Pulmonary artery endothelial cell (primary cell): ENCODE data around the gene CCNG2. TPM values are rescaled to one million over a fixed set of nuclear protein-coding genes. Genes with fewer than 3 reads are reported as not detected.
"Not testable (repeated sequence)": the region's sequence is repeated elsewhere in the genome, so short reads cannot be mapped to it uniquely, and the experiment has no call there.

Source experiments
- DNase-seq: peaks from one replicate; pipeline ENCODE4 v3.0.0-alpha.2; 2011; ENCODE audit warnings: low read depth, low spot score
- total RNA-seq: library from RNA; depleted of rRNA; stranded (reverse); fragments of >200 nt; gene quantifications from 2 replicates; pipeline ENCODE4 v1.2.3, GENCODE V29; 2014

Gene CCNG2, protein sequence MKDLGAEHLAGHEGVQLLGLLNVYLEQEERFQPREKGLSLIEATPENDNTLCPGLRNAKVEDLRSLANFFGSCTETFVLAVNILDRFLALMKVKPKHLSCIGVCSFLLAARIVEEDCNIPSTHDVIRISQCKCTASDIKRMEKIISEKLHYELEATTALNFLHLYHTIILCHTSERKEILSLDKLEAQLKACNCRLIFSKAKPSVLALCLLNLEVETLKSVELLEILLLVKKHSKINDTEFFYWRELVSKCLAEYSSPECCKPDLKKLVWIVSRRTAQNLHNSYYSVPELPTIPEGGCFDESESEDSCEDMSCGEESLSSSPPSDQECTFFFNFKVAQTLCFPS
- 12.8 and 19.2 TPM in 2 replicates for total RNA-seq

DNA sequence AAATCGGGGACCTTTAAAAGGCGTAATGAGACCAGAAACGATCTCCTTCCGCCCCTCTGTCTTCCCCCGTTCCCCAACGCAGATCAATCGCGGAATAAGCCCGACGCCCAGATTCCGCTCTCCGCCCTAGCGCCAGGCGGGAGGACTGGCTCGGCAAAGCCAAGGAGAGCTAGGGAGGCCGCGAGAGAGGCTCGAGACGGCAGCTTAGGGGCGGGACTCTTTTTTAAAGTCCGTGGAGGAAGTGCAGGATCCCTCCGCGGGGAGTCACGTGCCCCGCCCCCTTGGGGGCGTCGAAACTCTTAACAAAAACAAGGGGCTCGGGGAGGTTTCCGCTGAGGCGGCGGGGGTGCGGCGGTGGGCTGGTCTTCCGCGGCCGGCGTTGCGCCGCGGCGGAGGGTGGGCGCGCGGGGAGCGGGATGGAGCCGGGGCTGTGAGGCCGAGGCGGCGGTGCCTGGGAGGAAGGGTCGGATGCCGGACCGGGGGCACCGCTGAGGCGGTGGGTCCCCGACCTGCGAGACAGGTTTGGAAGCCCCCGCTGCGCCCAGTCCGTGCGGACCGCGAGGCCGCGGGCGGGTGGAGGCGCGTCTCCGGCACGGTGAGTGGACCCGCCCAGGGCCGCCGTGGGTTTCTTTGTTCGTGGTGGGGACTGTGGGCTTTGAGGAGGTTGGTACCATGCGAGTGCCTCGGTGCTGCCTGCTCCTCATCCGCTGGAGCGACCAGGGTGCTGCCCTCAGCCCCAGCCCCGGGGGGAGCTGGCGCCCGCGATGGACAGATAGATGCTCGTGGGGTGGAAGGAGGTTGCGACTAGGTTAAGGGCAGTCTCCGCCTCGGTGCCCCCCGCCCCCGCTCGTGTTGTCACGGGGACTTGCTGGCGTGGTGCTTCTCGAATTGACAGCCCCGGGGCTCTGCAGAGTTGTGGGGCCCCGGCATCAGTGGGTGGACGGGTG lies at the start of gene CCNG2:
Gene CCNG2 (plus strand): TSS at position 296 of the 947 bp plus-strand sequence. CDS start 1,326 bp downstream, outside the sequence.
- DNase-seq = peak; percentile 77

DNA sequence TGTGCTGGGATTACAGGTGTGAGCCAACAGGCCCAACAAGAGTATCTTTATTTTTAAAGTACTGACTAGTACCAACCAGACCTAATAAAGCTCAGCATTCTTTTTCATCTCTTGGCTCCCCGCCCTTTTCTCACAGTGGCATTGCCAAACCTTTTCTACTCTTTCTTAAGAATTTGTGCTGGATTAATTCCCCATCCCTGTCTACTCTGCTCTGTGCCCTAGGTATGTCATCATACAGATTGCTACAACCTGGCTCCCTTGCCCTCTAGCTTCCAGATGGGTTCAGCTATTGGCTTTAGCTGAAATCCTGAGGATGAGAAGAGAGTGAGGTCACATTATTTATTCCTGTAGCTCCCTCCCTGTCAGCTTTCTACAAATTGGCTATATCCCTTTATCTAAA lies 46.3 kb upstream of the CCNG2 start:
- DNase-seq = no peak

DNA sequence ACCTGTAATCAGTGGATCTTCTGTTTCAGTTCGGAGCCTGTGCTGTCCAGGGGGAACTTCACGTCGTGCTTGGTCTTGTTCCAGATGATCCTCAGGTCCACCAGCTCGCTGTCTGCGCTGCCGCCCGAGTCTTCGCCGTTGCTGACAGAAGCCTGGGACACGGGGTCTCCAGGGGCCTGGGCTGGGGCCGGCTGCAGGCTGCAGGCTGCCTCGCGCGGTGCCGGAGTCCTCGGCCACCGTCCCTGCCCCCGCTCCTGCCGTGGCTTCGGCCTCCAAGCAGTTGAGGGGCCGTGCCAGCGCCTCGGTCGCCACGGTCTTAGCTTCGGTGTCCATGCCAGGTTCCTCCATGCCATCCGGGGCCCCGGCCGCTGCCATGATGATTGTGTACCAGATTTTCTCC lies 43.9 kb upstream of the CCNG2 start:
- no peak for DNase-seq

DNA sequence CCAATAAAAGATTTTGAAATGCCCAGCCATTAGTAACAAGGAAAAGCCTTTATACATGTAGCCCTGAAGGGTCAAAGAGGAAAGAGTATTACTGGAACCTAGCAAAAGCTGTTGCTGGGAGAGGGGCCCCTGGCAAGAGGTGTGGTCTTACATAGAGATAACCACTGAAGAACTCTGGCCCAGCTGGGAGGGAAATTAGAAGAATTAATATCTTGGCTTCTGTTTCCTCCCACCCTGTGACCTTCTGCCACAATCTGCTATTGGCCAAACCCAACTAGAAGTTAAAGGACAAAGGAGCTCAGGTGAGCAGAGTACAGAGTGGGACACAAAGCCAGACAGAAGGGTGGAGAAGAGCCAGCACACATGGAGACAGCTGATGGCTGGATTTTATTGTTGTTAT lies 39.3 kb upstream of the CCNG2 start:
- no peak for DNase-seq

DNA sequence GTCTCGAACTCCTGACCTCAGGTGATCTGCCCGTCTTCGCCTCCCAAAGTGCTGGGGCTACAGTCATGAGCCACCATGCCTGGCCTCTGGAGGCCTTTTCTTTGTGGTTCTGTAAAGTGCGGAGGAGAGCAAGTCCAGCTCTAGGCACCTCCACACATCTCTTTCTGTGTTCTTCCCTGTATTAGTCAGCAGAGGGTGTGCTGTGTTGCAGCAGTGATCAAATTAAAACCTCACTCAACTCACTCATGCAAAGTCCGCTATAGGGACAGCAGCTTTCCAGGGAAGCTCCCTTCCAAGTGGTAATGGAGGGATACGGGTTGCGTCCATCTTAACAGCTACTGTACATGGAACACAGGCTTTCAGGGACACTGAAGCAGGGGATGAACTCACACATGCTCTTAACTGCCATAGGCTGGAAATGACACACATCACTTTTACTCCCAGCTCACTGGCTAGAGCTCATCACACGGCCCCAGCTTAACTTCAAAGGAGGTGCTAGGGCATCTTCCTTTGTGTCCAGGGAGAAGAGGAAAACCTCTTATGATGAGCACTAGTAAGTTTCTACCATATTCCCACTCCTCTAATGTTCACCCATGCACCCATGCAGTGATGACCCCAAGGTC lies 36.0 kb upstream of the CCNG2 start:
- DNase-seq = no peak

DNA sequence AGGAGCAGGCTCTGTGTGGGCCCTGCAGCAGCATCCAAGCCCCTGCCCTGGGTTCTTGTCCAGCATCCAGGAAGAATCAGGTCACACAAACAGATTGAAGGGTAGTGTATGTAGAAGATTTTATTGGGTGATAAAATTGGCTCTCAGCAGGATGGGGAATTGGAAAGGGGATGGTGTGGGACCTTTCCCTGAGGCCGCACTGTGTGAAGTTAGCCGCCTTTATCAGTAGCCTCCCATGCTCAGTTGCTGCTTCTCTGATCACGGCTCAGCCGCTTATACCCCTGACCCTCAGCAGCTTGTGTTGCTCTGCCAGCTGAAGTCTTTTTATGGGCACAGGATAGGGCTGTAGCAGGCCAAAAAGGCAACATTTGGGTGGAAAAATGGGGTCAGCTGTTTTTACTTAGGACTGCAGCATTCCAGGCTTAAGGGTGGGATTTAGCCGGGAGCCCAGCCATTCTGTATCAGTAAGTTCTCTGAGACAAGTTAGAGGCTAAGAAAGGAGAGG lies 35.2 kb upstream of the CCNG2 start:
- DNase-seq = no peak

DNA sequence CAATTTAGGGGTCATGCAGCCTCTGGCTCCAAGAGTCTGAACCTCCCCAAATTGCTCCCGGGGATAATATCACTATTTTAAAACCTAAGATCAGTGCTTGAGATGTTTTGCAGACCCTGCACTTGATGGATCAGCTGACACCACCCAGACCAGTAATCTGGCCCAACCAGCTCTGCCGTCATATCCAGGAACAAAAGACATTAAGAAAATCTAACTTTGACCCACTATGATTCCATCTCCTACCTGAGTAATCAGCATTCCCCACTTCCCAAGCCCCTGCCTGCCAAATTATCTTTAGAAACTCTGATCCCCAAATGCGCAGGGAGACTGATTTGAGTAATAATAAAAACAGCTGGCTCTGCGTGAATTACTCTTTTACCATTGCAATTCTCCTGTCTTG lies 34.4 kb upstream of the CCNG2 start:
- no peak for DNase-seq

DNA sequence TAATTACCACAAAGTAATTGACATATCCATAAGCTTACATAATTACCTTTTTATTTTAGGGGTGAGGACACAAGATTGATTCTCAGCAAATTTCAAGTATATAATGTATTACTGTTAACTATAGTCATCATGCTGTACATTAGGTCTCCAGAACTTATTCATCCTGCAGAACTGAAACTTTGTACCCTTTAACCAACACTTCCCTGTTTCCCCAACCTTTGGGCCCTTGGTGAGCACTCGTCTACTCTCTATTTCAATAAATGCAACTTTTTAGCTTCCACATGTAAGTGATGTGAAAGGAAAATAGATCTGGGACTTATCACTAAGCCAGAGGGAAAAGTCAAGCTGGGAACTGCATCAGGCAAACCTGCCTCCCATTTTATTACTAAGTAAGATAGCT lies 33.6 kb upstream of the CCNG2 start:
- DNase-seq = no peak

DNA sequence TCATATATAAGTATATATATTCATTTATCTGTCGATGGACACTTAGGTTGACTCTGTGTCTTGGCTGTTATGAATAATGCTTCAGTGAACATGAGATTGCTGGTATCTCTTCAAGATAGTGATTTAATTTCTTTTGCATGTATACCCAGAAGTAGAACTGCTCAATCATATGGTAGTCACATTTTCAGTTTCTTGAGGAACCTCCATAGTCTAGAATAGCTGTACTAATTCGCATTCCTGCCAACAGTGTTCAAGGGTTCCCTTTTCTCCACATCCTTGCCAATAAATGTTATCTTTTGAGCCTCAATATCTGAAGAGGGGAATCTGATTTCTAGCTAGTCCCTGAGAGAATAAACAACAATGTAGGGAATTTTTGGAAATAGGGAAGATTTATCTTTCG lies 32.4 kb upstream of the CCNG2 start:
- no peak for DNase-seq

DNA sequence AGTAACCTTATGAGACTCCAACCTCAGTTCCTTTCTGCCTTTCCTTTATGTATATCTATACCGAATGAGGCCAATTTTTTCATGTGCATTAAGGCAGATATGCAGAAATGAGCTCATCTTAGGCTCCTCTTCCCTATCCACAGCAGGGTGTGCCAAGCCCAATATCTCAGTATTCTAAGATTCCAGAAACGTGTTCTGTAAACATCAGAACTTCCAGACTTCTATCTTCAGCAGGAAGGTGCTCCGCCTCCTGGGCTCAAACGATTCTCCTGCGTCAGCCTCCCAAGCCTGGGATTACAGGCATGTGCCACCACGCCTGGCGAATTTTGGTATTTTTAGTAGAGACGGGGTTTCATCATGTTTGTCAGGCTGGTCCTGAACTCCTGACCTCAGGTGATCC lies 31.0 kb upstream of the CCNG2 start:
- no peak for DNase-seq

DNA sequence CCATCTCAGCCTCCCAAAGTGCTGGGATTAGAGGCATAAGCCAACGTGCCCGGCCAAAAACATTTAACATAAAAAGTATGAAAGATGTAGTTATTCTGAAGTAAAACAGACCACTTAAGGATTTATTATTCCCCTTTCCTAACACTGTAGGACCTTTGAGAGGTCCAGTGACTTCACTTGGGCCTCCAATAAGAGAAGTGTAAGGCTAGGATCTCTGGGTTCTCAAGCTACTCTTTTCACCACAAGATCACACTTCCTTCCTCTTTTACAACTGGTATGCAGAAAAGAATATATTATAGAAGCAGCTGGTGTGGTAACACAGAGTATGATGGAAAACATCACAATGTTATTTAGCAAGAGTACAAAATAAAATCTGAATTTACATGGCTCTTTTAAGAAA lies 30.2 kb upstream of the CCNG2 start:
- no peak for DNase-seq

DNA sequence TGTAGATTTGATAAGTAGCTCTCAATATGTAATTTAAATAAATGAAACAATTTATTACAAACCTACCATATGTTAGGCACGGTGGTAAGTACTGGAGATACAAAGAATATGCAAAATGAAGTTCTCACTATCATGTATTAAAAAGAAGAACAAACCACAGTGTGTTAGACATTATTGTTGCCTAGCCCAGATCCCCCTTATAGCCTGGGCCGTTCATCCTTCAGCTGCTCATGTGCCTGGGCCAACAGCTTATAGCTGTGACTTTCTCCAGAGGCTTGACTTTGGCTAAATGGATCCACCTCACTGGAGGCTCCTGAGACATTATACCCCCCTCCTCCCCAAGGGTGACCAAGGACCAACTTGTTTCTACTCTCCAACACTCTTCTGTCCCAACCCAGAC lies 29.8 kb upstream of the CCNG2 start:
- DNase-seq = no peak

DNA sequence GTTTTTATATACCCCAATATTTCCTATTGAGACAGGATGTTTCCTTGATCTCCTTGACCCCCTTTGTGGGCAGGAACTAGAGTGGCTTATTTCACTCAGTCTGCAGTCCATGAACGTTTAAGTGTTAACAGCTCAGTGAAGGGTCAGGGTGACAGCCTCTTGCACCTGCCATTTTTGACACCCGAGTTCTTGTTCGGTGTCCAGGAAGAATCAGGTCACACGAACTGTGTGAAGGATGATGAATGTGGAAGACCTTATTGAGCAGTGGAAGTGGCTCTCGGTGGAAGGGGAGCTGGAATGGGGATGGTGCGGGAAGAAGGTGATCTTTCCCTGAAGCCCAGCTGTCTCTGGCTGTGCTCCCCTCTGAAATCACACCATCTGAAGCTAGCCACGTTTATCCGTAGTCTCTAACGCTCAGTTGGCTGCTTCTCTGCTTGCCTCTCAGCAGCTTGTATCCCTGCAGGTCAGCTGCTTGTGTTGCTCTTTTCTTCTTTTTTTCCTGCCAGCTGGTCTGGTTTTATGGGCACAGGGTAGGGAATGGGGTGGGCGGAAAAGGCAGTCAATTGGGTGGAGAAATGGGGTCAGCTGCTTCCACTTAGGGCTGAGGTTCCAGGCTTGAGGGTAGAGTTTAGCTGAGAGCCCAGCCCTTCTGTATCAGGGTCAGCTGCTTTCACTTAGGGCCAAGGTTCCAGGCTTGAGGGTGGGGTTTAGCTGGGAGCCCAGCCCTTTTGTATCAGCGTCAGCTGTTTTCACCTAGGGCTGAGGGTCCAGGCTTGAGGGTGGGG lies 29.0 kb upstream of the CCNG2 start:
- no peak for DNase-seq

DNA sequence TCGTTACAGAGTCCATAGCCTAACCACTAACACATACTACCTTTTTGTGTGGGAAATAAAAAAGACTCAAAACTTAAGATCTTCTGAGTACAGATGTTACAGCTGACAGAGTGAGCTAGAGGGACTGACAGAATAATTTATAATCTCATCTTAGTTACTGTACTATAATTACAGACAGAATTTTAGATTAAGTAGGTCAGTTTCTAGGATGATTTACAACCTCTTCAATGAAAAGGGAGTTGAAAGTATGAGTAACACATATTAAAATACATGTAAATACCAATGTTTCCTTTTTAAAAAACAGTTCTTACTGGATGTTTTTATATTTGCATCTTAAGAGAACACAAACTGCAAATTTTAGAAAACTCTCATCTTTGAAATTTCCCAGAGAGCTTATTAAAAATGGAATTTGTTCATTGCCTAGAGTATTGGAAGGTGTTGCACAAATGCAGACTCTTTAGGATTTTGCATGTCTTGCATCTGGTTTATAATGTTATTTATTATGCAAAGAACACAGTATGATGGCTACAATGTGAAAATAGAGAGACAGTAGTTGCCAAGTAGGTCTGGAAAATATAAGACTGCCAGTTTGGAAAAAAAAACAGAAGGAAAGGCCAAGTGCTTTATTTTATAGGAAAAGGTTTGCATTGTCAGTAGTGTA lies 24.2 kb upstream of the CCNG2 start:
- DNase-seq = no peak

DNA sequence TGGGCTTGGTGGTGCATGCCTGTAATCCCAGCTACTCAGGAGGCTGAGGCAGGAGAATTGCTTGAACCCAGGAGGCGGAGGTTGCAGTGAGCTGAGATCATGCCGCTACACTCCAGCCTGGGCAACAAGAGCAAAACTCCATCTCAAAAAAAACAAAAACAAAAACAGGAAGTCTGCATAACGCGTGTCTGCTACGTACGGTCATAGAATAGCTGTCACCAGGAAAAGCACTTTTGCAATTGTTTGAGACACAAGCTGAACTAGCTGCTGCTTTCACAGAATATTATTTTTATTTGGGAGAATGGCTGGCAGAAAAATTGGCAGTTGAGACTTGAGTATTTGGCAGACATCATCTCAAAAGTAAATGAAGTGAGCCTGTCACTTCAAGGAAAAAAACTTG lies 19.6 kb upstream of the CCNG2 start:
- not testable (repeated sequence) for DNase-seq

DNA sequence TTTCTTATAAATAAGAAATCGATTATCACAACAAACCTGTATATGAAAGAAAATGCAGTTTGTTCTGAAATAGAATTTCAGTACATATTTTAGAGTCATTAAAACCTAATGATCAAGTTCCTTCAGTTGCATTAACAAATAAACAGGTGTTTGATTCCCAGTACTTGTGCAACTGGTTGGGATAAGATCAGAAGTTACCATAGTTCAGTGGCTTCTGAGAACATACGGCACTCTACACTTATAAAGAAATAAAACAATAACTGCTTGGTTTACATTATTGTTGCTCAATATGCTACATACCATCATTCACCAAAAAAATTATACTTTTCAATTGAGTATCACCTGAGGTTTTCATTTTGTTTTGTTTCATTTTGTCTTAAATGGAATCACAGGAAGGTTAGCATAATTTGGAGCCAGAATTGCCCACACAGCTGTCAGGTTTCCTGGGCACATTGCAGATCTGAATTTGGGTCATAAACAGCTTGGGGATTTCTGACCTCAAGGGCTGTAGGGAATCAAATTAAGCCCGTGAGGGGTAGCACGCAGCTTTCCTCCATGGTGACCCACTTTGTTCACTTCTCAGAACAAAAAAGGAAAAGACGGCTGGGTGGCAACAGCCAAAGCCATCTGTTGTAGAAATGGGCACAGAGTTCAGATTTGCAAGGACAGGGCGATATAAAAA lies 14.9 kb upstream of the CCNG2 start:
- DNase-seq = no peak

DNA sequence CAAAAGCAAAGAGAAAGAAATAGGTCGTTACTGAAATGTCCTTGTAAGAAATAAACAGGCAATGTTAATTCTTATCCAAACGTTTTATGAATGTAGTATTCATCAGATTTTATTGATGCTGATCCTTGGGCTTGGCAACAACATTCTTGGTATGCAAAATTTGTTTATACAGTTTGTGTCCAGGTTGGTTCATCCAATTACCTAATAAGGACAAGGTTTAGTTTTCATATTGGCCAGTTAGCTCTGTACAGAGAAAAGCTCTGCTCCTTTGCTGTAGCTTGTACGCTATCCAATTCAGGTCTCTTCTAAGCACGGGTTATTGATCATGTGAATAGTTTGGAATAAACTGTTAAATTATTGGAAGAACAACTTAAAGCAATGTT lies 14.4 kb upstream of the CCNG2 start:
- no peak for DNase-seq

DNA sequence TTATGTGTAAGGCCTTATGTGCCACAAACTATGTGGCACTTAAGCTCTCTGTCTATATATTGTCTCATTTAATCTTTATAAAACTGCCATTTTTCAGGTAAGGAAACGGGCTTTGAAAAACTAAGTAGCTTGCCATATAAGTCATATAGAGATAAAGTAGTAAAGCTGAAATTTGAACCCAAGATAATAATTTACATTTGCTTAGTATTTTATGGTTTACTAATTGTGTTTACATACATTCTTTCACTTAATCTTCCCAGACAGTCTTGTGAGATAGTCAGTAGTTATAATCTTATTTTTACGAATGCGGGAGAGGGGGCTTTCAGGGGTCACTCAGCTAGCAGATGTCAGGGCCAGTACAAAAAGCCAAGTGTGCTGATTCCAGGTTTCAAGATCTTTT lies 13.9 kb upstream of the CCNG2 start:
- DNase-seq = no peak

DNA sequence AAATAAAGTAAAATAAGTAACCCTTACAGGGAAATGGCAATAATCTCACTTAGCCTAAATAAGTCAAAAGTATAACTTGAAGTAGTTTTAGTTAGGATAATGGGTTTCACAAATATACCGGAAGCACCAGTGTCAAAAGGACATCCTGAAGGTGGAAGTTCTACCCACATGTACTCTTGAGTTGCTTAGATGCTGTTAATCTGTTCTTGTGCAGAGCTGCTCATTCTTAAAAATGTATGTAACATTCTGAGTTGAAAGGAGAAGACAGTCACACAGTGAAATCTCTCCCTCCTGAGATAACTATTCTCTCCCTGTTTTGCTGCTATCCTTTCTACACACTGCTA lies 11.2 kb upstream of the CCNG2 start:
- no peak for DNase-seq
